ENCODE data around the gene DBF4B. TPM values are rescaled to one million over a fixed set of nuclear protein-coding genes. Genes with fewer than 3 reads are reported as not detected.
"Not testable (repeated sequence)": the region's sequence is repeated elsewhere in the genome, so short reads cannot be mapped to it uniquely, and the experiment has no call there.

DBF4B gene, protein sequence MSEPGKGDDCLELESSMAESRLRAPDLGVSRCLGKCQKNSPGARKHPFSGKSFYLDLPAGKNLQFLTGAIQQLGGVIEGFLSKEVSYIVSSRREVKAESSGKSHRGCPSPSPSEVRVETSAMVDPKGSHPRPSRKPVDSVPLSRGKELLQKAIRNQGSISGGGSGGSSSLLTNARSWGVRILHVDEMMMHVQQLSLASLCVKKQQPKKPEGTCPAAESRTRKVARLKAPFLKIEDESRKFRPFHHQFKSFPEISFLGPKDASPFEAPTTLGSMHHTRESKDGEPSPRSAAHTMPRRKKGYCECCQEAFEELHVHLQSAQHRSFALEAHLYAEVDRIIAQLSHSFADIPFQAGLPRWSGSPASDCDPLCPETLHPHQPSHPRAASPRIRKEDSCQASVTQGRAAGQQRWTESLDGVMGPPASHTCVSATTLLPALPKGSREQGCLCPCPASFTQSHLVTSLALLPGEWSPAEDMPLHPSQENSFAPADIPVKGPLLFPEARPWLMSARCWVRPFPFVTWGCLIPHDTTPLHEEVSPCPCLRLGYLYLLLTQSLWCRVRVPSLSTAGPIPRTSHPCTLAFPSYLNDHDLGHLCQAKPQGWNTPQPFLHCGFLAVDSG
- 5.2 TPM for total RNA-seq
- long read RNA-seq, partial matches to known transcripts, result 0 of 4 reads
- long read RNA-seq, other reads (novel, unspliced or antisense), result 2 of 4 reads

DNA sequence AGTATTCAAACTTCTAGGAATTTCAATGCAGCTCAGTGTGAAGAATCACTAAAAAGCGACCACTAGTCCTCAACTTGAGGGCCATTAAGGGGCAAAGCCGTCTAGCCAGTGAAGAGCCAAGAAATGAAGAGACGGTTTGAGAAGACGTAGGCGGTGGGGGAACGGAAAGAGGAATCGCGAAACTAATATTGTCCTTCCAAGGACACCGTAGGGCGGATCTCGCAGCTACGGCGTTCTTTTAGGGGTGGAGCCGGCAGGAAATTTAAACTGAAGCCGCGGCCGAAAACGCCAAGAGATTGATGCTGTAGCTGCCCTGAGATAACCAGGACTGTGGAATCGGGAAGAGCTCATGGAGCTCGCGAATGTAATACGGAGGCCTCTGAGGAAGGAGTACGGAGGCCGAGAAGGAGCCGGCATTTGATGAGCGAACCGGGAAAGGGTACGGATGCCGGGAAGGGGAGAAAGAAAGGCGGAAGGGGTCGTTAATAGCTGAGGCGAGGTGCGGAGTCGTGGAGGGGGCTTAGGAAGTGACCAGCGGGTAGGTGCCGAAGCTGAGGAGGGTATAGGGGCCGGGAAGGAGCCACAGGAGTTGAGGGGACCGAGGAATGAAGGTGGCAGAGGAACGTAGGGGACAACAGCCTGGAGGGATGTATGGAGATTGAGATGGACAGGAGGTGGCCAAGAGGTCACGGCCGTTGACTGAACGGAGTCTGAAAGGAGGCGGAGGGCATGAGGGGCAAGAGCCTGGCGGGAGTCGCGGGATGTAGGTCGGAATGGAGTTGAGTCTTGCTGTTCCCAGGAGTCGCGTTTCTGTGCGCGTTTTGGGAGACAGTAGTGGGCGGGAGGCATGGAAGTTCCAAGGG lies at the start of gene DBF4B:
Gene DBF4B (plus strand): TSS at position 265 of the 863 bp plus-strand sequence. CDS start 156 bp downstream, at position 421.
- DNase-seq (ENCODE audit: low spot score), result peak; percentile 90

DNA sequence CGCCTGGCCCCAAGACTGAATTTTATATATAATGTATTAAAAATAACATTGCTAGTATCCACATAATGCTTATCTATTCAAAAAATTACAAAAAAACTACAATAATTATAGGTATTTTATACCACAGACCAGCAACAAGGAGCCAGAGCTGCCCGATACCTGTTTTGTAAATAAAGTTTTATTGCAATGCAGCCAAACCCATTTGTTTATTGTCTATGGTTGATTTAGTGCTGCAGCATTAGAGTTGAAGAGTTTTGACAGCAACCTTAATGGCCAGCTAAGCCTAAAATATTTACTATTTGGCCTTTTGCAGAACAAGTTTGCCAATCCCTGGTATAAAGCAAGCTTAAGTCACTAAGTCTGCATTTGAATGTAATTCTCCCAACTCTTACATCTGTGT lies 46.6 kb upstream of the DBF4B start:
- no peak for DNase-seq (ENCODE audit: low spot score)

DNA sequence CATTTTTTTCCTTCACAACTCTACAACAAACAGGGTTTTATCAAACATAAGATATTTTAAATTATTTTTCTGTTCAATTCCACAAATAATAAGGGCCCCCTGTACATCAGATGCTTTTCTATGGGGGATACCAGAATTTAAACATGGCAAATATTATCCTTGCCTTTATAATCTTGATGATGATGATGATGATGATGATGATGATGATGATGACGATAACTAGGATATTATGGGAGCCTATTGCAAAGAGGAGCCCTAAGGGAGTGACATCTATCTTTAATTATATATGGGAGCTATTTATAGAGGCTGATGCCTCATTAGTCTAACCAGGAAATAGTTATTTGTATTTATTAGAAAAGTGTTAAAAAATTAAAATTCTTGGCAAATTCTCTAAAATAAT lies 45.4 kb upstream of the DBF4B start:
- no peak for DNase-seq (ENCODE audit: low spot score)

DNA sequence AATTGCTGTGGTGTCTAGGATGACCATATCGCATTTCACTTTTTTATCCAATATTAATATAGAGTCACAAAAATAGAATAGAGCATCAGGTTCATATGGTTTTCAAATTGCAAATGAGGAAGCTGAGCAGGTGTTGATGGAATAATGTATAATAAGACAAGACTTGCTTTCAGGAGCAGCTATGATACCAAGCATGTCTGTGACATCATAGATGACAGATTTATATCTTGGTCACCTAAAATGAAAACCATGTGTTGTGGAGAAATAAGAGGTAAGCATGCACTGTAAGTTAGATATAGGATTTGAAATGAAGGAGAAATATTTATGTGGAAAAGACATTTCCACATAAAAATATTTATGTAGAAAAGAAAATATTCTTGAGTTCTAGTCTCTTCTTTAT lies 43.6 kb upstream of the DBF4B start:
- no peak for DNase-seq (ENCODE audit: low spot score)

DNA sequence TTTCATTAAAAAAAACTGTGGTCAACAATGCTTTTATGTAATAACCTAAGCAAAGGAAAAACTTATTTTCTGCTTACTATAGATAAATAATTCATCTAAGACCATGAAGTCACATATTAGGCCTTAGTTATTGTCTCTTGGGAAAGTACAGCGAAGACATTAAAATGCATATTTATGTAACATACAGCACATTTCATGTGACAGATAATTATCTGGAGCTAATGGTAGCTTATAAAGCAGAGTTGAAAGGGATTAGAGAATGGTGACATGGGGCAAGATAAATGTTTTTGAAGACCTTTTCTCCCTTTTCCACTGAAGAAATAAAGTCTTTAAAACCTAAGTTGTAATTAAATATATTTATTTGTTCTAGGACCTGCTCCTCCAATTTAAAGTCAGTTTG lies 42.5 kb upstream of the DBF4B start:
- DNase-seq (ENCODE audit: low spot score), result no peak

DNA sequence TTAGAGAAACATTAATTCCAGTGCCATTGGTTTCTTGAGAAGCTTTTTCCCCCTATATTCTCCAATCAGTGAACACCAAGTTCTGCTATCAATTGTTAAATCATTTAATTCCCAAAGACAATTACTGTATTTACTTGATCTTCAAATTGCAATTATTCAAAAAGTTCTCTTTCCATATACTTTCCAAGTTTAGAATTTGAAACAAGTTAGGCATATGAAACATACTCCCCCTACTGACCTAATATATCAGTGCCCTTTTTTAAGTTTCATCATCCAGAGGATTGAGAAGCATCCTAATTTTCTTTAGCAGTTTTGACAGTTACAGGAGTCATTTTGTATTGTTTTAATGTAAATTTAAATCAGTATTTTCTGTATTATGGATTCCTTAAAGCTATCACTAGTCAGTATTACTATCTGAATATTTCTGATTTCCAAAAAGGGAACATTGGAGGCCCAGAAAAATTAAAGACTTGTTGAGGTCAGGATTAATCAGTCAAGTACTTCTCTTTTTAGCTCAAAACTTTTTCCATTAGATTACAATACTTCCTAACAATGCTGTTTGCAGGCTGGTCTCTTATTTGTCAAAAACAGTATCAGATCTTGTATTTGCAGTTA lies 35.9 kb upstream of the DBF4B start:
- DNase-seq (ENCODE audit: low spot score), result no peak

DNA sequence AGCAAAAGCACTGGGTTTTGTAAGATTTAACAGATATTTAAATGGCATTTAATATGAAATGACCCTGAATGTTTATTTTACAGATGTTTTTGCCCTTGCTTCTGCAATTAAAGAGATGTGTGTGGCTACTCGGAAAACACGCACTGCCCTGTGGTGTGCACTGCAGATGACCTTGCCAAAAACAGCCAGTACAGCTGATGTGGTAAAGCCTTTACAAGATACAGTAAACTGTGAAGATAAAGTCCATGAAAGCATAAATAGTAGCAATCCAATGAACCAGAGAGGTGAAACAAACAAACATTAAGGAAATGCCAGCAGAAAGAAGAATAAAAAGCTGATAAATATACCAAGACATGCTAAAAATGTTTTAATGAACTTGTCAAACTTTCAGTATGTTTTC lies 34.6 kb upstream of the DBF4B start:
- DNase-seq (ENCODE audit: low spot score), result no peak

DNA sequence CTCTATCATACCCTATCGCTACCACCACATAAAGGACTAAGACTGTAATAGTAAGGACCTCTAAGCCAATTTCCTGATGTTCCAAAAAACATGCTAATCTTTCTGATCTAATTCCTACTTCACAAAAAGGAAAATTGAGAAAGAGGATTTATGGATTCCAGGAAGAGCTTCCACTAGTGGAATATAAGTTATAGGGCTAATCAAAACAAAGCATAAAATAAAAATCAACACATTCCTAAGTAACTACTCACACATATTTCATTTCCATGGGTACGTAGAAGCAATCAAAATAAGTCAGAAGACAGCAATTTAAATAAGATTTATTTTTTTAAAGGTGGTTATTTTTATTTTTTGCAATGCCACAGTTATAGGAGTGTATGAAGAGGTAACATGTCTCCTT lies 31.3 kb upstream of the DBF4B start:
- no peak for DNase-seq (ENCODE audit: low spot score)

DNA sequence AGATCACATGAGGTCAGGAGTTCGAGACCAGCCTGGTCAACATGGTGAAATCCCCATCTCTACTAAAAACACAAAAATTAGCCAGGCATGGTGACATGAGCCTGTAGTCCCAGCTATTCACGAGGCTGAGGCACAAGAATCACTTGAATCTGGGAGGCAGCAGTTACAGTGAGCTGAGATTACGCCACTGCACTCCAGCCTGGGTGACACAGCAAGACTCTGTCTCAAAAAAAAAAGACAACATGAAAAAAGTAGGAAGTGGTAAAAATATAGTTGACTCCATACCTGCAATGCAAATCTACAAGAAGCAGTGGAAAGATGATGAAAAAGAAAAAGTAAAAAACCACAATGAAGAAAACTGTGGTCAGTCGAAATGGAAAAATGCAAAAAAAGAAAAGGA lies 25.2 kb upstream of the DBF4B start:
- not testable (repeated sequence) for DNase-seq (ENCODE audit: low spot score)

DNA sequence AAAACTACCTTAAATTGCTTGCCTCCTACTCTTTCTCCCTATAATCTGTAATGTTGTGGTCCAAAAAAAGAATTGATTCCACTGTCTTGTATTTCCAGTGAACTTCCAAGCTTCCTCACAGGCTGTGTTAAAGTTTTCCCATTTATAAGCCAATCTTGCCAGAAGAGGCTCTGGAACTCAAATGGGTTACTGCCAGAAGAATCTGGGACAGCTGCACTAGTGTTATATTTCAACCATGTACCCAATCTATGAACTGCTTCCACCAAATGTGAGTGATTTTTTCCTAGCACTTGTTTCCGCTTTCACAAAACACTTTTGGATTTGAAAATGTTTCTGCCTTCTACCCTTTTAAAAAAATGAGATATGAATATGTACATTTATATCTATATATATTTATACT lies 20.7 kb upstream of the DBF4B start:
- no peak for DNase-seq (ENCODE audit: low spot score)

DNA sequence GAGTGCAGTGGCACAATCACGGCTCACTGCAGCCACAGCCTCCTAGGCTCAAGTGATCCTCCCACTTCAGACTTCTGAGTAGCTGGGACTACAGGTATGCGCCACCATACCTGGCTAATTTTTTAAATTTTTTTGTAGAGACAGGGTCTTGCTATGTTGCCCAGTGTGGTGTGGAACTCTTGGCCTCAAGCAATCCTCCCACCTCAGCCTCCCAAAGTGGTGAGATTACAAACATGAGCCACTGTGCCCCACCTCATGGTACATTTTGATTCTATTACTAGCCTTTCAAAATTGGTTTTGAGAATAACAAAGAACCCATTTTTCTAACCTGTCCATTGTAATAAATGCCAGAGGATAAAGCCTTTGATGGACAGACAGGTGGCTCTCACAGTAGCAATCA lies 20.3 kb upstream of the DBF4B start:
- no peak for DNase-seq (ENCODE audit: low spot score)

DNA sequence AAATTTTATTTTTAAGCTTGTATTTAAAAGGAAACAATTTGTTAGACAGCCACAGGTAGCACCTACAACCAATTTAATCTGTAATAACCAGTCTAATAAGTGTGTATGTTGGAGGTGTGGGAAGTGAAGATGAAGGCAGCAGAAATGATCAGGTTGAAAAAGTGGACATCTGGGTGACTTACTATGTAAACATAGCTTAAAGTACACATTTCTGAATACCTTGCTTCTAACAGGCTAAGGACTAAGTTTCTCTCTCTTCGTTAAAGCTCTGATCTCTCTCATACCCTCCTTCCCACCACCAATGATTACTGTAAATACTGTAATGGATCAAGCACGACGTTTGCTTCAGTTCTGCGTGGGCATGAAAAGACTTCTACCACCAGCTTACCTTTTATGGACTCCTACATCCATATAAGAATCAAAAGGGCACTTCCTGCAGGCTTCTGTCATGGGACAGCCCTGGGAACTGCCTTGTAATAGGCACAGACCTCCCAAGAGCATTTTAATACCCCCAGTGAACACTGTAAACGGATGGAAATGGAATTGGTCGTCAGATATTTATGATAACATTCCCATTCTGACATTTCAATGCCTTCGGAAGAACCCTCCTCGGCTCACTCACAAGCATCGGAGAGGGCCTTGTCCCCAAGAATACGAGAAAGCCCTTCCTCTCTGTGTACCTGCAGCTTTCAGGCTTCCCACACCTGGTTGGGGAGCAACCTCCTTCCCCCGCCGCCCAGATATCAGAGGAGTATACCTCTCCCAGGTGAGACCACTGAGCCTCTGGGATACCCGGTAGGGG lies 19.6 kb upstream of the DBF4B start:
- DNase-seq (ENCODE audit: low spot score), result no peak

DNA sequence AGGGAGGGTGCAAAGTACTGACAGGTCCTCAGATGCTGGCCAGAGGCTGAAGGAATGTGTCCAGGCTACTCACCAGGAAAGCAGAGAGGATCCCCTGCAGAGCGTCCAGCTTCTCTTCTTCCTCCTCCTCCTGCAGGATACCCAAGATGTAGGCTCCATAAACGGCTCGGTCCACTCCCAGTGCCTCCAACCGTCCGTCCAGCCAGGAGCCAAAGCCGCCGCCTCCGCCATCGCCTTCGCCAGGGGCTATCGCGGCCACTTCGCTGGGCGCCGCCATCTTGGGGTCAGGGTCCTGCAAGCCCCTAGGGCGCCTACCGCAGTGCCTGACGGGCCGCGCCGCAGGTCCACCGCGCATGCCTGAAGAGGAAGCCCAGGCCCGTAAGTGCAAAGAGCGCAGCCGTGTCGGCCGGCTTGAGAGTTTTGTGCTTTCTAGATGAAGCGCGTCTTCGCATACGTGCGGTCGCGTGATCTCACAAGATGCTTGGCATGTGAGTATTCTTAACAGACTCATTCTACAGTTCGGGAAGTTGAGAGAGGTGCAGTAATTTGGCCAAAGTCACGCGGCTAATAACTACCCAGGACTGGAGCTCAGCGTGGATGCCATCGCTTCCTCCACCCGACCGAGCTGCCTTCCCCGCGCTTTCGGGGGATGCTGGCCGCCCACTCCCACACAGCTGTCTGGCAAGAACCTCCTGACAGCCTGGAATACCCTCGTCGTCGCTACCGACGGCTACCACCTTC lies 18.8 kb upstream of the DBF4B start, which contains the start of gene CCDC43:
Gene CCDC43 (minus strand): TSS at position 300 of the 741 bp plus-strand sequence. CDS start 23 bp downstream, at position 277.
- DNase-seq (ENCODE audit: low spot score), result peak; percentile 97

DNA sequence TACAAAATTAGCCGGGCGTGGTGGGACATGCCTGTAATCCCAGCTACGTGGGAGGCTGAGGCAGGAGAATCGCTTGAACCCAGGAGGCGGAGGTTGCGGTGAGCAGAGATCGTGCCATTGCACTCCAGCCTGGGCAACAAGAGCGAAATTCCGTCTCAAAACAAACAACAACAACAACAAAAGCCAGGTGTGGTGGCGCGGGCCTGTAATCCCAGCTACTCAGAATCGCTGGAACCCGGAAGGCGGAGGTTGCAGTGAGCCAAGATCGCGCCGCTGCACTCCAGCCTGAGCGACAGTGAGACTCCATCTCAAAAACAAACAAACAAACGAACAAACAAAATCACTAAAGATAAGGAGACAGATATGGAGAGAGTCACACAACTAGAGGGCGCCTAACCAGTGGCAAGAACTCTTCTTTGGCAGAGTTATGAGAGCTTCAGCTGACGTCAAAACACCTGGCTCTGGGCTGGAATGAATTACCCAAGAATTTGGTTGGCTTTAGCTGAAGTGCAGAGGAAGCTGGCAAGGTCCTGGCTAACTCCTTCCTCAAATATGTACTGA lies 17.6 kb upstream of the DBF4B start:
- DNase-seq (ENCODE audit: low spot score), result not testable (repeated sequence)

DNA sequence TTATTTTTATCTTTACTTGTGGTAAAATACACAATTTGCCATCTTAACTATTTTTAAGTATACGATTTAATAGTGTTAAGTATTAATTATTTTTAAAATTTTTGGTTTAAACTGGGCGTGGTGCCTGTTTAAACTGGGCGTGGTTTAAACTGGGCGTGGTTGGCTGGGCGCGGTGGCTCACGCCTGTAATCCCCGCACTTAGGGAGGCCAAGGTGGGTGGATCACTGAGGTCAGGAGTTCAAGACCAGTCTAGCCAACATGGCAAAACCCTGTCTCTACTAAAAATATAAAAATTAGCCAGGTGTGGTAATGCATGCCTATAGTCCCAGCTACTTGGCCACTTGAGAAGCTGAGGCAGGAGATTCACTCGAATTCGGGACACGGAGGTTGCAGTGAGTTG lies 14.9 kb upstream of the DBF4B start:
- DNase-seq (ENCODE audit: low spot score), result no peak

DNA sequence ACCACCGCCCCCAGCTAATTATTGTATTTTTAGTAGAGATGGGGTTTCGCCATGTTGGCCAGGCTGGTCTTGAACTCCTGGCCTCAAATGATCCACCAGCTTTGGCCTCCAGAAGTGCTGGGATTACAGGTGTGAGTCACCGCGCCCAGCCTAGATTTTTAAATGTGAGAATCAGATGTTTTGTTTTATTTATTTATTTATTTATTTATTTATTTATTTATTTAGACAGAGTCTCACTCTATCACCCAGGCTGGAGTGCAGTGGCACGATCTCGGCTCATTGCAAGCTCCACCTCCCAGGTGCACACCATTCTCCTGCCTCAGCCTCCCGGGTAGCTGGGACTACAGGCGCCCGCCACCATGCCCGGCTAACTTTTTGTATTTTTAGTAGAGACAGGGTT lies 8.2 kb upstream of the DBF4B start:
- not testable (repeated sequence) for DNase-seq (ENCODE audit: low spot score)

DNA sequence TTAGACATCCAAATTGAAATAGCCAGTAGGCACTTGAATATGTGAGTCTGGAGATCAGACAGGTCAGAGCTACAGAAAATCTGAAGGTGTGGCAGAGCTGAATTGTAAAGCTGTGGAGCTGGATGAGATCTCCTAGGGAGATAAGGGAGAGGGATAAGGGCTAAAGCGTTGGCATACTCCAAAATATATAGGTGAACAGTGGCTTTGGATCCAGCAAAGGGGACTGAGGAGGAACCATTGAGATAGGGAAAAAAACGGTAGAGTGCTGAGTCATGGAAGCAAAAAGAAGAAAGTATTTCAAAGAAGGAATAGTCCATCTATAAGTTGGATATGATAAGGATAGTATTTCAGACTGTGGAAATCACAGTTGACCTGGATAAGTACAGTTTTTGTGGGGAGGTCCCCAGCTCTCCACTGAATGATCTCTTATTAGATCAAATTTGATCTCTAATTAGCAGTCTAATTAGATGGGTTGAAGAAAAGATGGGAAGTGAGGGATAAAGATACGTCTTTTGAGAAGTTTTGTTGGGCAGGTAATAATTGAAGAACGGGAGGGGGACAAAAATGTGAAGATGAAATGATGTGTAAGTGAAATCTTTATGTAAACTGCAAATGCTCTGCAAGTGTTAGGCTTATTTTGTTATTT lies 587 bp upstream of the DBF4B start:
- DNase-seq (ENCODE audit: low spot score), result no peak

DNA sequence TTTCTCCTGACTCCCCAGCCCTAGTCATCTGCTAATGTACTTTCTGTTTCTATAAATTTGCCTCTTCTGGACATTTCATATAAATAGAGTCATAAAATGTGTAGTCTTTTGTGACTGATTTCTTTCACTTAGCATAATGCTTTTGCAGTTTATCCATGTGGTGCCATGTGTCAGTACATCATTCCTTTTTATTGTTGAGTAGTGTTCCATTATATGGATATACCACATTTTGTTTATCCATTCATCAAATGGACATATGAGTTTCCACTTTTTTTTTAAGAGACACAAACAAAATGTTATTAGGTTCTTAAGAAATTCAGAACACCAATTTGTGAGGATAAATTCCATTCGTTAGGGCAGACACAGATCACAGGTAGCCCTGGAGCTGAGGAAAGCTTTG lies 11.0 kb downstream of the DBF4B start:
- DNase-seq (ENCODE audit: low spot score), result no peak

DNA sequence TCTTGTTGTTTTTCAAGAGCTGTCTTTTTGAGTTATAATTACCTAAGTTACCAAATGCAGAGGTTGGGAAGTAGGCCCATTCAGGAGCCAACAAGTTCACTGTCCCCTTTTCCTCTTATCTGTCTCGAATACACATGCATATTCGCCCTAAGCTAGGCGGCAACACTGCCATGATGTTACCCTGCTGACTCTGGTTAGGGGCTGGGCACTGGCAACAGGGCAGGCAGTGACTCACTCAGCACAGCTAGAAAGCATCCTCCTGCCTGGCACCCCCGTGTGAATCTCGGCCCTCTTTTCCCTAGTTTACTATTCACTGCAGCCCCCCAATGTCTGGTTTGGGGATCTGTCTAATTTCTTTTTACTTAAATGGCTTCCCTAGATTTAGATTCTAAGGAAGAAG lies 13.8 kb downstream of the DBF4B start:
- DNase-seq (ENCODE audit: low spot score), result peak; percentile 35

All from mesenteric fat pad (tissue), 1 donor.